Neural crest cell (in vitro differentiated cells): Measurements from ENCODE around the gene PPP2R2B. TPM values are rescaled to one million over a fixed set of nuclear protein-coding genes. Genes with fewer than 3 reads are reported as not detected.

ENCODE experiments used
- DNase-seq: peaks from one replicate; pipeline ENCODE4 v3.0.0; 2021; ENCODE audit warnings: low read depth, mixed read lengths, low spot score
- H3K27ac Mint-ChIP-seq: one replicate; pipeline ENCODE4 v1.8.0; 2021; ENCODE audit warnings: mild to moderate bottlenecking, mixed read lengths; ENCODE audit not compliant: unreplicated experiment
- H3K27me3 Mint-ChIP-seq: 2 replicates; pipeline ENCODE4 v1.8.0; 2021; ENCODE audit warnings: low read depth, mild to moderate bottlenecking, mixed read lengths
- H3K36me3 Mint-ChIP-seq: 2 replicates; pipeline ENCODE4 v1.8.0; 2021; ENCODE audit warnings: low read depth, mild to moderate bottlenecking, mixed read lengths
- H3K4me1 Mint-ChIP-seq: 2 replicates; pipeline ENCODE4 v1.8.0; 2021; ENCODE audit warnings: mixed read lengths
- H3K4me3 Mint-ChIP-seq: one replicate; pipeline ENCODE4 v1.8.0; 2021; ENCODE audit warnings: mild to moderate bottlenecking, mixed read lengths
- H3K9me3 Mint-ChIP-seq: 2 replicates; pipeline ENCODE4 v1.8.0; 2021; ENCODE audit warnings: mixed read lengths
- total RNA-seq: library from RNA; stranded (reverse); gene quantifications from 2 replicates; pipeline ENCODE4 v1.2.1, GENCODE V29; 2021
- TF ChIP-seq, protein P1 (sequence below): fragments of 200-600 bp; sonication (generic); conservative IDR thresholded peaks from 2 replicates; pipeline ENCODE4 v1.5.0; 2021; ENCODE audit warnings: antibody characterized with exemption, mild to moderate bottlenecking

PPP2R2B gene
- total RNA-seq, 1 donor from 2014 or later: 4.9 TPM

GRCh38 chr5:146889169-146889568 is 10.6 kb upstream of the PPP2R2B start:
- Mint-ChIP-seq H3K4me3 (no peak overlapping the region), H3K27me3 (no peaks in the 10 kb centered on the region), H3K4me1 (peaks cover 44% of the 10 kb centered on the region), H3K36me3 (no peaks in the 10 kb centered on the region), H3K27ac (no peak overlapping the region), H3K9me3 (no peaks in the 10 kb centered on the region)
- no peak for DNase-seq
- TF ChIP-seq, protein P1, sequence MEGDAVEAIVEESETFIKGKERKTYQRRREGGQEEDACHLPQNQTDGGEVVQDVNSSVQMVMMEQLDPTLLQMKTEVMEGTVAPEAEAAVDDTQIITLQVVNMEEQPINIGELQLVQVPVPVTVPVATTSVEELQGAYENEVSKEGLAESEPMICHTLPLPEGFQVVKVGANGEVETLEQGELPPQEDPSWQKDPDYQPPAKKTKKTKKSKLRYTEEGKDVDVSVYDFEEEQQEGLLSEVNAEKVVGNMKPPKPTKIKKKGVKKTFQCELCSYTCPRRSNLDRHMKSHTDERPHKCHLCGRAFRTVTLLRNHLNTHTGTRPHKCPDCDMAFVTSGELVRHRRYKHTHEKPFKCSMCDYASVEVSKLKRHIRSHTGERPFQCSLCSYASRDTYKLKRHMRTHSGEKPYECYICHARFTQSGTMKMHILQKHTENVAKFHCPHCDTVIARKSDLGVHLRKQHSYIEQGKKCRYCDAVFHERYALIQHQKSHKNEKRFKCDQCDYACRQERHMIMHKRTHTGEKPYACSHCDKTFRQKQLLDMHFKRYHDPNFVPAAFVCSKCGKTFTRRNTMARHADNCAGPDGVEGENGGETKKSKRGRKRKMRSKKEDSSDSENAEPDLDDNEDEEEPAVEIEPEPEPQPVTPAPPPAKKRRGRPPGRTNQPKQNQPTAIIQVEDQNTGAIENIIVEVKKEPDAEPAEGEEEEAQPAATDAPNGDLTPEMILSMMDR: no peak

DNA sequence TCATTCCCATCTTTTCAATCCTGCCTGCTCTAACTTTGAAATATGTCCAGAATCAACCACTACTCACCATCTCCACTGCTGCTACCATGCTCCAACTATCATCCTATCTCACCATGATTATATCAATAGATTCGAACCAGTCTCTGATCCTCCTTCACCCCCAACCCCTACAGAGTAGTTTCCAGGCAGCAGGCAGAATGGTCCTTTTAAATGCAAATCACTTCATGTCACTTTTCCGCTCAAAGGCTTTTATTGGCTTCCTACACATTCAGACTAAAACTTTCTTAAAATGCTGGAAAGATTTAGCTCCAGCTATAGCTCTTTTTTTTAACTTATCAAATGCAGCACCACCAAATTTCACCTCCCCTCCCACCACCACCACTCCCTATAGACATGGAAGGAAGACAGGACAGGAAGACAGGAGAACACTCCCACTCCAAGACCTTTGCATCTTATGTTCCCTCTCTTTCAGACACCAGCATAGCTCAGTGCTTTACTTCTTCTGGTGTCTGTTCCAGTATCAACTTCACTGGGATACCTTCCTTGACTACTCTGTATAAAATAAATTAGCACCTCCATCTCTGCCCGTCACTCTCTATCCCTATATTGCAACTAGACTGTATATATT is 9.9 kb upstream of the PPP2R2B start:
- Mint-ChIP-seq H3K4me1 (peaks cover 41% of the 10 kb centered on the region), H3K4me3 (no peak overlapping the region), H3K27ac (no peak overlapping the region), H3K36me3 (no peaks in the 10 kb centered on the region), H3K9me3 (no peaks in the 10 kb centered on the region), H3K27me3 (no peaks in the 10 kb centered on the region)
- TF ChIP-seq, protein P1: no peak
- DNase-seq: no peak

- H3K27me3 Mint-ChIP-seq: peaks cover 14% of the 10 kb centered on the region
- DNase-seq: no peak
- TF ChIP-seq, protein P1: no peak
- H3K9me3 Mint-ChIP-seq: no peaks in the 10 kb centered on the region
- H3K4me3 Mint-ChIP-seq: no peak overlapping the region
- no peaks in the 10 kb centered on the region for H3K36me3 Mint-ChIP-seq
- peaks cover 13% of the 10 kb centered on the region for H3K4me1 Mint-ChIP-seq
- no peak overlapping the region for H3K27ac Mint-ChIP-seq
Measured at GRCh38 chr5:146884066-146884626, 5.6 kb upstream of the PPP2R2B start.

GRCh38 chr5:146883511-146883910 is 5.0 kb upstream of the PPP2R2B start:
- H3K27ac Mint-ChIP-seq: no peak overlapping the region
- no peak for DNase-seq
- H3K36me3 Mint-ChIP-seq: no peaks in the 10 kb centered on the region
- TF ChIP-seq, protein P1: no peak
- H3K4me3 Mint-ChIP-seq: no peak overlapping the region
- H3K27me3 Mint-ChIP-seq: peaks cover 19% of the 10 kb centered on the region
- H3K4me1 Mint-ChIP-seq: peaks cover 7% of the 10 kb centered on the region
- H3K9me3 Mint-ChIP-seq: no peaks in the 10 kb centered on the region

DNA sequence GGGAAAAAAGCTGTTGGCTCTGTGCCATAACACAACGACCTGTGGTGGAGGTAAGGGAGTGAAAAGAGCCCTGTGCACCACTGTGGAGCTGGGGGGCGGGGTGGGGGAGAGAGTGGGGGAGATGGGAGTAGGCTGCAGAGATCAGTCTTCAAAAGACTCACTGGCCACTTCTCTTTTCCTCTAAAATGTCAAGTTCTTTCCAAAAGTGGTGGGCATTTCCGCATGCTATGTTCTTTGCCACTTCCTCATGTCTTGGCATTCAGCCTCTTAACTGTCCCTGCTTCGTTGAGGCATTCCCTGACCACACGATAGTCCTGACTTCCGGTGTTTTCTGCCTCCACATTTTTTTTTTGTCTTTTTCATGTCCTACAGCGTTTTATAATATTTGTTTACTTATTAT is 2.4 kb upstream of the PPP2R2B start:
- H3K4me1 Mint-ChIP-seq: peaks cover 4% of the 10 kb centered on the region
- H3K9me3 Mint-ChIP-seq: no peaks in the 10 kb centered on the region
- peak overlapping the region; percentile 8 for H3K4me3 Mint-ChIP-seq
- H3K27ac Mint-ChIP-seq: no peak overlapping the region
- TF ChIP-seq, protein P1: no peak
- H3K36me3 Mint-ChIP-seq: no peaks in the 10 kb centered on the region
- peaks cover 38% of the 10 kb centered on the region for H3K27me3 Mint-ChIP-seq
- DNase-seq: no peak
